ENCODE results near the gene KIF14. TPM values are rescaled to one million over a fixed set of nuclear protein-coding genes. Genes with fewer than 3 reads are reported as not detected.

The KIF14 gene
- total and polyA plus RNA-seq, 2 experiments from 2014 or later = 0.54 to 2.2 TPM

GRCh38 chr1:200658037-200658818 is 37.7 kb upstream of the KIF14 start:
- Histone ChIP-seq H3K9me3 (ENCODE audit: low read depth) (no peaks in the 10 kb centered on the region), H3K27me3 (no peaks in the 10 kb centered on the region), H2AFZ (no peak overlapping the region), H3K79me2 (peaks cover 7% of the 10 kb centered on the region), H3K36me3 (replicated peaks; ENCODE audit: insufficient read depth, low read depth) (peaks cover 4% of the 10 kb centered on the region), H3K4me2 (no peak overlapping the region), H3K4me3 (no peak overlapping the region), H3K4me1 (ENCODE audit: insufficient read depth) (no peaks in the 10 kb centered on the region), H3K27ac (no peak overlapping the region), H3K9me2 (replicated peaks; ENCODE audit: insufficient read depth) (no peaks in the 10 kb centered on the region), H4K20me1 (ENCODE audit: insufficient read depth, poor library complexity, severe bottlenecking) (no peaks in the 10 kb centered on the region)
- no peak for DNase-seq (ENCODE audit: low spot score)
- no peak for TF ChIP-seq EZH2phosphoT487 (IDR thresholded peaks at IDR 0.05; ENCODE audit: low read depth, severe bottlenecking, unreplicated experiment)
- no peak for TF ChIP-seq CTCF (IDR thresholded peaks at IDR 0.05; ENCODE audit: poor library complexity)
- TF ChIP-seq EZH2 (IDR thresholded peaks at IDR 0.05; ENCODE audit: borderline replicate concordance) = no peak
- 95% methylated on average over 4 of the region's 4 CpGs for WGBS (ENCODE audit: low lambda C conversion rate, missing lambda C conversion rate)

- Histone ChIP-seq H3K36me3 (replicated peaks; ENCODE audit: insufficient read depth, low read depth) (peaks cover 4% of the 10 kb centered on the region), H3K9me3 (ENCODE audit: low read depth) (no peaks in the 10 kb centered on the region), H2AFZ (no peak overlapping the region), H4K20me1 (ENCODE audit: insufficient read depth, poor library complexity, severe bottlenecking) (no peaks in the 10 kb centered on the region), H3K27ac (no peak overlapping the region), H3K9me2 (replicated peaks; ENCODE audit: insufficient read depth) (no peaks in the 10 kb centered on the region), H3K4me3 (no peak overlapping the region), H3K4me1 (ENCODE audit: insufficient read depth) (no peaks in the 10 kb centered on the region), H3K4me2 (no peak overlapping the region), H3K27me3 (no peaks in the 10 kb centered on the region), H3K79me2 (no peaks in the 10 kb centered on the region)
- no peak for DNase-seq (ENCODE audit: low spot score)
- over 99% methylated on average over 5 of the region's 5 CpGs for WGBS (ENCODE audit: low lambda C conversion rate, missing lambda C conversion rate)
- no peak for TF ChIP-seq EZH2 (IDR thresholded peaks at IDR 0.05; ENCODE audit: borderline replicate concordance)
- TF ChIP-seq EZH2phosphoT487 (IDR thresholded peaks at IDR 0.05; ENCODE audit: low read depth, severe bottlenecking, unreplicated experiment) = no peak
- TF ChIP-seq CTCF (IDR thresholded peaks at IDR 0.05; ENCODE audit: poor library complexity) = no peak
Measured at GRCh38 chr1:200654660-200655059, 34.1 kb upstream of the KIF14 start.

GRCh38 chr1:200653022-200653462 is 32.5 kb upstream of the KIF14 start:
- Histone ChIP-seq H3K79me2 (no peaks in the 10 kb centered on the region), H3K9me2 (replicated peaks; ENCODE audit: insufficient read depth) (no peaks in the 10 kb centered on the region), H3K27ac (no peak overlapping the region), H4K20me1 (ENCODE audit: insufficient read depth, poor library complexity, severe bottlenecking) (no peaks in the 10 kb centered on the region), H3K27me3 (no peaks in the 10 kb centered on the region), H3K9me3 (ENCODE audit: low read depth) (no peaks in the 10 kb centered on the region), H2AFZ (no peak overlapping the region), H3K36me3 (replicated peaks; ENCODE audit: insufficient read depth, low read depth) (peaks cover 4% of the 10 kb centered on the region), H3K4me3 (no peak overlapping the region), H3K4me2 (no peak overlapping the region), H3K4me1 (ENCODE audit: insufficient read depth) (no peaks in the 10 kb centered on the region)
- TF ChIP-seq CTCF (IDR thresholded peaks at IDR 0.05; ENCODE audit: poor library complexity) = no peak
- no peak for TF ChIP-seq EZH2 (IDR thresholded peaks at IDR 0.05; ENCODE audit: borderline replicate concordance)
- no peak for TF ChIP-seq EZH2phosphoT487 (IDR thresholded peaks at IDR 0.05; ENCODE audit: low read depth, severe bottlenecking, unreplicated experiment)
- no peak for DNase-seq (ENCODE audit: low spot score)
- 85% methylated on average over 5 of the region's 5 CpGs for WGBS (ENCODE audit: low lambda C conversion rate, missing lambda C conversion rate)

Measured in hepatocyte (in vitro differentiated cells).